ENCODE data around the gene PRDM11. TPM values are rescaled to one million over a fixed set of nuclear protein-coding genes. Genes with fewer than 3 reads are reported as not detected.

PRDM11 gene
- total RNA-seq, 4 donors from 2014 or later = 29.5 to 43.2 (median 33.5) TPM

GRCh38 chr11:45272701-45273100 lies 126.3 kb downstream of the PRDM11 start:
- no peak for DNase-seq (ENCODE audit: extremely low spot score)
- Histone ChIP-seq H3K4me1 (no peaks in the 10 kb centered on the region), H3K36me3 (no peaks in the 10 kb centered on the region), H3K27ac (replicated peaks in 1 of 4) (no peak overlapping the region), H3K9me3 (no peaks in the 10 kb centered on the region), H3K4me3 (no peak overlapping the region), H3K27me3 (peaks cover 0 to 30% (median 0%) of the 10 kb centered on the region in 4 donors)
- whole genome bisulfite sequencing = 82% methylated on average over 2 of the region's 2 CpGs
- TF ChIP-seq CTCF (IDR thresholded peaks at IDR 0.05) = no peak
- intact Hi-C loops (cut with DNase I) = no loop called here

- H3K27ac ChIP-seq (replicated peaks in 1 of 4) = no peak overlapping the region
- WGBS = 71% methylated on average over 6 of the region's 6 CpGs
- TF ChIP-seq POLR2A (IDR thresholded peaks at IDR 0.05; ENCODE audit: low read depth) (no peak), EP300 (IDR thresholded peaks at IDR 0.05) (no peak), CTCF (IDR thresholded peaks at IDR 0.05) (no peak), POLR2AphosphoS5 (IDR thresholded peaks at IDR 0.05) (no peak)
- intact Hi-C loops (cut with DNase I) = no loop called here
- H3K4me1 ChIP-seq = no peaks in the 10 kb centered on the region
- no peaks in the 10 kb centered on the region for H3K9me3 ChIP-seq
- H3K36me3 ChIP-seq = no peaks in the 10 kb centered on the region
- peaks cover 0 to 23% (median 0%) of the 10 kb centered on the region in 4 donors for H3K27me3 ChIP-seq
- no peak for DNase-seq (ENCODE audit: extremely low spot score)
- no peak overlapping the region for H3K4me3 ChIP-seq
Observed at GRCh38 chr11:45273509-45273908, 127.1 kb downstream of the PRDM11 start.

GRCh38 chr11:45274206-45274605 lies 127.8 kb downstream of the PRDM11 start:
- 54% methylated on average over 4 of the region's 4 CpGs for WGBS
- Histone ChIP-seq H3K27me3 (peaks cover 0 to 18% (median 0%) of the 10 kb centered on the region in 4 donors), H3K9me3 (no peaks in the 10 kb centered on the region), H3K36me3 (no peaks in the 10 kb centered on the region), H3K4me1 (no peaks in the 10 kb centered on the region), H3K4me3 (no peak overlapping the region), H3K27ac (replicated peaks in 1 of 4) (no peak overlapping the region)
- intact Hi-C loops (cut with DNase I) = no loop called here
- DNase-seq (ENCODE audit: extremely low spot score) = no peak
- TF ChIP-seq CTCF (IDR thresholded peaks at IDR 0.05) = no peak

GRCh38 chr11:45275828-45276227 lies 129.4 kb downstream of the PRDM11 start:
- DNase-seq (ENCODE audit: extremely low spot score) = no peak
- H3K36me3 ChIP-seq = no peaks in the 10 kb centered on the region
- intact Hi-C loops (cut with DNase I) = no loop called here
- no peaks in the 10 kb centered on the region for H3K4me1 ChIP-seq
- H3K4me3 ChIP-seq = no peak overlapping the region
- H3K27me3 ChIP-seq = peaks cover 0 to 31% (median 0%) of the 10 kb centered on the region in 4 donors
- peaks cover 0 to 7% (median 2%) of the 10 kb centered on the region in 4 donors for H3K9me3 ChIP-seq
- no peak for TF ChIP-seq EP300 (IDR thresholded peaks at IDR 0.05)
- no peak for TF ChIP-seq POLR2AphosphoS5 (IDR thresholded peaks at IDR 0.05)
- no peak for TF ChIP-seq CTCF (IDR thresholded peaks at IDR 0.05)
- no peak for TF ChIP-seq POLR2A (IDR thresholded peaks at IDR 0.05; ENCODE audit: low read depth)
- H3K27ac ChIP-seq (replicated peaks in 1 of 4) = no peak overlapping the region
- WGBS = 75% methylated on average over 4 of the region's 4 CpGs

- TF ChIP-seq POLR2A (IDR thresholded peaks at IDR 0.05; ENCODE audit: low read depth) = no peak
- TF ChIP-seq EP300 (IDR thresholded peaks at IDR 0.05) = no peak
- no peak for TF ChIP-seq CTCF (IDR thresholded peaks at IDR 0.05)
- Histone ChIP-seq H3K36me3 (no peaks in the 10 kb centered on the region), H3K27me3 (peaks cover 0 to 49% (median 0%) of the 10 kb centered on the region in 4 donors), H3K27ac (replicated peaks in 1 of 4) (no peak overlapping the region), H3K4me3 (no peak overlapping the region), H3K9me3 (peaks cover 0 to 7% (median 2%) of the 10 kb centered on the region in 4 donors), H3K4me1 (no peaks in the 10 kb centered on the region)
- intact Hi-C loops (cut with DNase I) = no loop called here
- 82% methylated on average over 4 of the region's 4 CpGs for WGBS
- no peak for DNase-seq (ENCODE audit: extremely low spot score)
Observed at GRCh38 chr11:45278714-45279113, 132.3 kb downstream of the PRDM11 start.
